ENCODE results near the gene MTHFD1. TPM values are rescaled to one million over a fixed set of nuclear protein-coding genes. Genes with fewer than 3 reads are reported as not detected.

MTHFD1 gene
- total and polyA plus RNA-seq, 2 of the 4 experiments (the other 2 are of a cell fraction), result 32.2 to 64.9 TPM

DNA sequence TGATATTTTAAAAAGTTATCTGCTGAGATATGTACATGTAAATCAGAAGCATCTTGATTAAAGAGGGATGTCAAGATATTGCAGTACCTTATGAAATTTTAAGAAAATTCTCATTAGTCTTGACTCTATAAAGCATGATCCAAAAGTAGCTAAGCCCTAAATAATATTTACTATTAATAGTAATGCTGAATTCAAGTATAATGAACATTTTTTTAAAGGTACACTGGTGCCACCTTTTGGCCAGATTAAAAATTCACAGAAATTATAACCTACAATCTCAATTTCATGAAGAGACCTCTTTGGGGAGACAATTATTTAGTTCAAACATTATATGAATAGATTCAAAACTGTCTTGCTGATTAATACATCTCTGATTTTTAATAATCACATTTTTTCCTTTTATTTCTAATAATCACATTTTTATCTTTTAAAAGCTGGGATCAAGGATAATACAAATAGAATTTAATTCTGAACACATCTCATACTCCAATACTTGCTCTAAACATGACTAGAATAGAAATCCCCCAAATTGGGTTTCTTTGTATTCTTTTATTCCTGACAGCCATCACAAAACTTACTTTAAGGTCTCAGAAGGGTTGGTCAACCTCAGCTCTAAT is 90.6 kb downstream of the MTHFD1 start:
- ChIA-PET POLR2A (ENCODE audit: unreplicated experiment) (no interaction called here), CTCF (interaction anchor here (0.6 to 3.0 kb wide), 7 partner anchors 10 to 692 kb away, joined by 3 to 17 read pairs (median 3); no protein-coding TSS in a partner anchor)
- Histone ChIP-seq H3K79me1 (ENCODE audit: low read depth in 1 of 2, low read length in 2 of 2) (0 out of 4 replicates have a peak, but pooled peaks cover 0 to 2% of the 10 kb centered on the region in 2 experiments), H3K4me3 (ENCODE audit: insufficient read depth, low read depth, low read length) (no peak overlapping the region), H3K56ac (ENCODE audit: extremely low read depth, insufficient read depth, low read length) (no peak overlapping the region), H3K27me3 (ENCODE audit: control insufficient read depth, insufficient read depth, low read length) (no peaks in the 10 kb centered on the region), H4K5ac (ENCODE audit: low read depth, low read length) (no peak overlapping the region), H3K4me1 (ENCODE audit: control insufficient read depth, insufficient read depth, low read length) (no peaks in the 10 kb centered on the region), H3K9me1 (ENCODE audit: insufficient read depth, low read length) (no peaks in the 10 kb centered on the region), H3K9me3 (ENCODE audit: control insufficient read depth, insufficient read depth, low read length) (no peaks in the 10 kb centered on the region), H3K36me3 (ENCODE audit: control insufficient read depth, insufficient read depth, low read length) (0 out of 2 replicates have a peak, but pooled peaks cover 1% of the 10 kb centered on the region), H4K20me1 (ENCODE audit: insufficient read depth, low read length) (no peaks in the 10 kb centered on the region), H3K4me2 (ENCODE audit: low read depth, low read length) (no peak overlapping the region), H4K8ac (ENCODE audit: low read depth in 2 of 2, low read length in 2 of 2) (no peak overlapping the region), H4K91ac (ENCODE audit: insufficient read depth, low read depth, low read length) (no peak overlapping the region), H2AK9ac (replicated peaks; ENCODE audit: low read depth, low read length, poor library complexity) (no peak overlapping the region), H3K23ac (ENCODE audit: low read depth, low read length) (no peak overlapping the region), H2AK5ac (ENCODE audit: low read depth, low read length) (no peak overlapping the region), H3K14ac (replicated peaks; ENCODE audit: low read depth, low read length) (no peak overlapping the region), H2BK120ac (ENCODE audit: low read depth, low read length) (no peak overlapping the region), H3K9ac (ENCODE audit: low read depth, low read length) (no peak overlapping the region), H2AFZ (replicated peaks; ENCODE audit: low read length, poor library complexity) (no peak overlapping the region), H3K4ac (ENCODE audit: low read depth, low read length) (no peak overlapping the region), H3K18ac (ENCODE audit: low read depth, low read length) (no peak overlapping the region), H3K27ac (ENCODE audit: insufficient read depth, low read length) (no peak overlapping the region), H2BK20ac (ENCODE audit: low read depth, low read length) (no peak overlapping the region), H2BK15ac (ENCODE audit: low read depth, low read length) (no peak overlapping the region), H2BK5ac (ENCODE audit: low read depth, low read length, poor library complexity, severe bottlenecking) (no peak overlapping the region)
- DNase-seq (peak; percentile 37), ATAC-seq (ENCODE audit: low read depth) (peak; percentile 56)
- in situ Hi-C loops (cut with MboI; ENCODE audit: low sequenced_read_pairs) (loop anchor here (25.0 kb wide), 1 partner anchor 466 kb away; no protein-coding TSS in a partner anchor), dilution Hi-C loops (cut with HindIII; ENCODE audit: low sequenced_read_pairs, unreplicated experiment) (no loop called here), intact Hi-C loops (cut with micrococcal nuclease) (loop anchor here (1.0 kb wide), 1 partner anchor 134 kb away; no protein-coding TSS in a partner anchor)
- no TSS peak for BruUV-seq (replicated peaks)
- TF ChIP-seq SMC3 (IDR thresholded peaks at IDR 0.05; ENCODE audit: low read depth, low read length) (peak; percentile 63), CEBPB (IDR thresholded peaks at IDR 0.05; ENCODE audit: low read depth, low read length) (no peak), FOS (IDR thresholded peaks at IDR 0.05; ENCODE audit: low read depth, low read length) (no peak), RAD21 (IDR thresholded peaks at IDR 0.05; ENCODE audit: low read length) (peak; percentile 62), POLR2A (IDR thresholded peaks at IDR 0.05; ENCODE audit: low read depth, low read length) (no peak), NFE2L2 (IDR thresholded peaks at IDR 0.05; ENCODE audit: low read depth, low read length) (no peak), MAFK (IDR thresholded peaks at IDR 0.05; ENCODE audit: low read depth, low read length) (no peak)
- TF ChIP-seq, protein P1, sequence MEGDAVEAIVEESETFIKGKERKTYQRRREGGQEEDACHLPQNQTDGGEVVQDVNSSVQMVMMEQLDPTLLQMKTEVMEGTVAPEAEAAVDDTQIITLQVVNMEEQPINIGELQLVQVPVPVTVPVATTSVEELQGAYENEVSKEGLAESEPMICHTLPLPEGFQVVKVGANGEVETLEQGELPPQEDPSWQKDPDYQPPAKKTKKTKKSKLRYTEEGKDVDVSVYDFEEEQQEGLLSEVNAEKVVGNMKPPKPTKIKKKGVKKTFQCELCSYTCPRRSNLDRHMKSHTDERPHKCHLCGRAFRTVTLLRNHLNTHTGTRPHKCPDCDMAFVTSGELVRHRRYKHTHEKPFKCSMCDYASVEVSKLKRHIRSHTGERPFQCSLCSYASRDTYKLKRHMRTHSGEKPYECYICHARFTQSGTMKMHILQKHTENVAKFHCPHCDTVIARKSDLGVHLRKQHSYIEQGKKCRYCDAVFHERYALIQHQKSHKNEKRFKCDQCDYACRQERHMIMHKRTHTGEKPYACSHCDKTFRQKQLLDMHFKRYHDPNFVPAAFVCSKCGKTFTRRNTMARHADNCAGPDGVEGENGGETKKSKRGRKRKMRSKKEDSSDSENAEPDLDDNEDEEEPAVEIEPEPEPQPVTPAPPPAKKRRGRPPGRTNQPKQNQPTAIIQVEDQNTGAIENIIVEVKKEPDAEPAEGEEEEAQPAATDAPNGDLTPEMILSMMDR (conservative IDR thresholded peaks at IDR 0.05; ENCODE audit: low read depth, low read length), result peak; percentile 60
- TF ChIP-seq, protein P2, sequence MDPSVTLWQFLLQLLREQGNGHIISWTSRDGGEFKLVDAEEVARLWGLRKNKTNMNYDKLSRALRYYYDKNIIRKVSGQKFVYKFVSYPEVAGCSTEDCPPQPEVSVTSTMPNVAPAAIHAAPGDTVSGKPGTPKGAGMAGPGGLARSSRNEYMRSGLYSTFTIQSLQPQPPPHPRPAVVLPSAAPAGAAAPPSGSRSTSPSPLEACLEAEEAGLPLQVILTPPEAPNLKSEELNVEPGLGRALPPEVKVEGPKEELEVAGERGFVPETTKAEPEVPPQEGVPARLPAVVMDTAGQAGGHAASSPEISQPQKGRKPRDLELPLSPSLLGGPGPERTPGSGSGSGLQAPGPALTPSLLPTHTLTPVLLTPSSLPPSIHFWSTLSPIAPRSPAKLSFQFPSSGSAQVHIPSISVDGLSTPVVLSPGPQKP (IDR thresholded peaks at IDR 0.05; ENCODE audit: borderline replicate concordance, low read depth, low read length), result no peak

Measured in IMR-90 (cell line).